SK-N-SH (cell line): ENCODE data around the gene GDPD5. TPM values are rescaled to one million over a fixed set of nuclear protein-coding genes. Genes with fewer than 3 reads are reported as not detected.

Source experiments
- CTCF ChIA-PET: fragments of 300-600, 350-600 bp; formaldehyde crosslinking; extraction: SDS; loops from one replicate; lab custom pipeline; 2021; lab: Yijun Ruan, JAX
- POLR2A ChIA-PET: fragments of 350-600 bp; sonication (Branson Sonifier 250); formaldehyde crosslinking; extraction: SDS; loops from one replicate; lab custom pipeline; 2020; ENCODE audit warnings: antibody characterized with exemption, inconsistent platforms; lab: Yijun Ruan, JAX
- DNase-seq: peaks from one replicate; pipeline ENCODE4 v3.0.0; 2012
- H2AFZ ChIP-seq: fragments of 200-600 bp; sonication (generic); 2 replicates; pipeline ENCODE4 v1.8.1; 2016; ENCODE audit warnings: antibody characterized with exemption, mild to moderate bottlenecking, low read depth
- H3F3A ChIP-seq: fragments of 200-600 bp; sonication (generic); replicated peaks from 2 replicates; pipeline ENCODE3; 2016; ENCODE audit warnings: antibody characterized with exemption, mild to moderate bottlenecking; ENCODE audit not compliant: insufficient read depth
- H3K27ac ChIP-seq, 2 experiments: fragments of 200-500 bp in 1 of 2; fragments of 200-600 bp in 1 of 2; sonication (Bioruptor generic) in 1 of 2; sonication (generic), shearing (Covaris generic) in 1 of 2; 2 replicates each; pipeline versions ENCODE4 v1.5.1 to v1.6.1; 2014 to 2016; ENCODE audit warnings: low read depth in 2 of 2, inconsistent platforms in 1 of 2, low read length in 1 of 2, mild to moderate bottlenecking in 1 of 2, mixed read lengths in 1 of 2
- H3K27me3 ChIP-seq: fragments of 200-600 bp; sonication (generic), shearing (Covaris generic); 2 replicates; pipeline ENCODE4 v1.6.1; 2016; ENCODE audit warnings: mixed run types; ENCODE audit not compliant: insufficient read depth
- H3K36me3 ChIP-seq, 2 experiments: fragments of 200-500 bp in 1 of 2; fragments of 200-600 bp in 1 of 2; sonication (Bioruptor generic) in 1 of 2; sonication (generic) in 1 of 2; replicated peaks in 1 of 2; 2 replicates each; pipeline versions ENCODE3 to v1.5.1; 2014 to 2016; ENCODE audit warnings: low read length in 1 of 2, mild to moderate bottlenecking in 1 of 2; ENCODE audit not compliant: insufficient read depth in 2 of 2, control insufficient read depth in 1 of 2
- H3K4me1 ChIP-seq, 2 experiments: fragments of 200-500 bp in 1 of 2; fragments of 200-600 bp in 1 of 2; sonication (Bioruptor generic) in 1 of 2; sonication (generic), shearing (Covaris generic) in 1 of 2; 2 replicates each; pipeline versions ENCODE4 v1.5.1 to v1.6.1; 2014 to 2016; ENCODE audit warnings: low read depth in 1 of 2, low read length in 1 of 2, mixed run types in 1 of 2; ENCODE audit not compliant: insufficient read depth in 2 of 2, control insufficient read depth in 1 of 2
- H3K4me2 ChIP-seq: fragments of 200-600 bp; sonication (generic), shearing (Covaris generic); 2 replicates; pipeline ENCODE4 v1.6.1; 2017; ENCODE audit warnings: mixed run types
- H3K4me3 ChIP-seq, 2 experiments: fragments of 200-500 bp in 1 of 2; fragments of 200-600 bp in 1 of 2; sonication (Bioruptor generic) in 1 of 2; sonication (generic), shearing (Covaris generic) in 1 of 2; 2 replicates each; pipeline versions ENCODE4 v1.5.1 to v1.8.1; 2014 to 2016; ENCODE audit warnings: low read depth in 2 of 2, inconsistent platforms in 1 of 2, low read length in 1 of 2, mild to moderate bottlenecking in 1 of 2, mixed read lengths in 1 of 2, moderate library complexity in 1 of 2
- H3K79me2 ChIP-seq: fragments of 200-600 bp; sonication (generic); 2 replicates; pipeline ENCODE4 v1.8.1; 2017; ENCODE audit warnings: mild to moderate bottlenecking; ENCODE audit not compliant: insufficient read depth
- H3K9ac ChIP-seq: fragments of 200-600 bp; sonication (generic); 2 replicates; pipeline ENCODE4 v1.6.1; 2017; ENCODE audit warnings: mixed run types
- H3K9me2 ChIP-seq: fragments of 200-600 bp; sonication (generic); 2 replicates; pipeline ENCODE4 v1.6.1; 2017; ENCODE audit warnings: mixed run types
- H3K9me3 ChIP-seq: fragments of 200-600 bp; sonication (generic); 2 replicates; pipeline ENCODE4 v1.6.1; 2017; ENCODE audit warnings: mixed run types, mild to moderate bottlenecking, moderate library complexity
- H4K20me1 ChIP-seq: fragments of 200-600 bp; sonication (generic); 2 replicates; pipeline ENCODE4 v1.6.1; 2017; ENCODE audit warnings: mild to moderate bottlenecking, mixed run types; ENCODE audit not compliant: insufficient read depth
- CHD2 ChIP-seq: fragments of 150-350 bp; IDR thresholded peaks from 2 replicates; pipeline ENCODE4 v1.6.1; 2018; ENCODE audit warnings: low read length; ENCODE audit not compliant: partially characterized antibody
- EZH2phosphoT487 ChIP-seq: fragments of 200-600 bp; sonication (generic); IDR thresholded peaks from 2 replicates; pipeline ENCODE4 v1.6.1; 2017; ENCODE audit warnings: low read depth, mixed run types, mild to moderate bottlenecking, antibody characterized with exemption, moderate library complexity, borderline replicate concordance
- FOSL2 ChIP-seq: IDR thresholded peaks from 2 replicates; pipeline ENCODE4 v1.4.0; 2012; ENCODE audit warnings: low read depth, mild to moderate bottlenecking, moderate library complexity, borderline replicate concordance
- FOXJ3 ChIP-seq: sonication (generic); formaldehyde crosslinking; IDR thresholded peaks from 2 replicates; pipeline ENCODE4 v1.5.1; 2020; ENCODE audit warnings: mild to moderate bottlenecking, missing genetic modification reagents
- GATA2 ChIP-seq: sonication (generic); formaldehyde crosslinking; IDR thresholded peaks from 2 replicates; pipeline ENCODE4 v1.5.0; 2020; ENCODE audit warnings: mild to moderate bottlenecking, missing genetic modification reagents
- MXI1 ChIP-seq: IDR thresholded peaks from 2 replicates; pipeline ENCODE4 v1.6.1; 2012; ENCODE audit warnings: mild to moderate bottlenecking, low read depth, low read length, improper control_type of control experiment
- NFIC ChIP-seq: IDR thresholded peaks from 2 replicates; pipeline ENCODE4 v1.4.0; 2012; ENCODE audit warnings: borderline replicate concordance
- RAD21 ChIP-seq: IDR thresholded peaks from 2 replicates; pipeline ENCODE4 v1.6.1; 2012; ENCODE audit warnings: mild to moderate bottlenecking, low read length
- RCOR1 ChIP-seq: fragments of 150-350 bp; IDR thresholded peaks from 2 replicates; pipeline ENCODE4 v1.6.1; 2017; ENCODE audit warnings: antibody characterized with exemption, low read length
- RXRA ChIP-seq: IDR thresholded peaks from 2 replicates; pipeline ENCODE4 v1.4.0; 2012; ENCODE audit warnings: low read depth, mild to moderate bottlenecking, borderline replicate concordance
- SIN3A ChIP-seq: IDR thresholded peaks from 2 replicates; pipeline ENCODE4 v1.6.1; 2012; ENCODE audit warnings: low read depth, mild to moderate bottlenecking, low read length, moderate library complexity, borderline replicate concordance
- TAF1 ChIP-seq: IDR thresholded peaks from 2 replicates; pipeline ENCODE4 v1.6.1; 2012; ENCODE audit warnings: low read depth, mild to moderate bottlenecking, low read length, moderate library complexity, borderline replicate concordance
- TCF12 ChIP-seq: IDR thresholded peaks from 2 replicates; pipeline ENCODE4 v1.4.0; 2012
- TEAD4 ChIP-seq: IDR thresholded peaks from 2 replicates; pipeline ENCODE4 v1.4.0; 2012; ENCODE audit warnings: mild to moderate bottlenecking, borderline replicate concordance; ENCODE audit not compliant: insufficient read depth
- YY1 ChIP-seq: IDR thresholded peaks from 2 replicates; pipeline ENCODE4 v1.4.0; 2012; ENCODE audit warnings: low read depth, mild to moderate bottlenecking
- WGBS: methylation state at CpG from one replicate; pipeline ENCODE4 v1.1.6; 2017; ENCODE audit warnings: low lambda C conversion rate; 5-methylcytosine and 5-hydroxymethylcytosine counted together
- polyA plus RNA-seq, 3 experiments: library from polyadenylated mRNA; depleted of rRNA; stranded (reverse); fragments of >200 nt; gene quantifications; 2 replicates each; pipeline ENCODE4 v1.2.3, GENCODE V29; 2012
- TF ChIP-seq, protein P1 (sequence below): IDR thresholded peaks from 2 replicates; pipeline ENCODE4 v1.4.0; 2012; ENCODE audit warnings: low read depth
- TF ChIP-seq, protein P2 (sequence below): IDR thresholded peaks from 2 replicates; pipeline ENCODE4 v1.4.0; 2012; ENCODE audit warnings: low read depth, borderline replicate concordance
- TF ChIP-seq, protein P3 (sequence below): fragments of 150-350 bp; IDR thresholded peaks from 2 replicates; pipeline ENCODE4 v1.6.1; 2017; ENCODE audit warnings: antibody characterized with exemption, low read length, low read depth, borderline replicate concordance
- TF ChIP-seq, protein P4 (sequence below): fragments of 200-600 bp; sonication (generic); IDR thresholded peaks from 2 replicates; pipeline ENCODE4 v1.6.1; 2017; ENCODE audit warnings: antibody characterized with exemption, mild to moderate bottlenecking, moderate library complexity

GDPD5 gene
- polyA plus RNA-seq, 1 of the 3 experiments (the other 2 are of a cell fraction) = 2.2 TPM

DNA sequence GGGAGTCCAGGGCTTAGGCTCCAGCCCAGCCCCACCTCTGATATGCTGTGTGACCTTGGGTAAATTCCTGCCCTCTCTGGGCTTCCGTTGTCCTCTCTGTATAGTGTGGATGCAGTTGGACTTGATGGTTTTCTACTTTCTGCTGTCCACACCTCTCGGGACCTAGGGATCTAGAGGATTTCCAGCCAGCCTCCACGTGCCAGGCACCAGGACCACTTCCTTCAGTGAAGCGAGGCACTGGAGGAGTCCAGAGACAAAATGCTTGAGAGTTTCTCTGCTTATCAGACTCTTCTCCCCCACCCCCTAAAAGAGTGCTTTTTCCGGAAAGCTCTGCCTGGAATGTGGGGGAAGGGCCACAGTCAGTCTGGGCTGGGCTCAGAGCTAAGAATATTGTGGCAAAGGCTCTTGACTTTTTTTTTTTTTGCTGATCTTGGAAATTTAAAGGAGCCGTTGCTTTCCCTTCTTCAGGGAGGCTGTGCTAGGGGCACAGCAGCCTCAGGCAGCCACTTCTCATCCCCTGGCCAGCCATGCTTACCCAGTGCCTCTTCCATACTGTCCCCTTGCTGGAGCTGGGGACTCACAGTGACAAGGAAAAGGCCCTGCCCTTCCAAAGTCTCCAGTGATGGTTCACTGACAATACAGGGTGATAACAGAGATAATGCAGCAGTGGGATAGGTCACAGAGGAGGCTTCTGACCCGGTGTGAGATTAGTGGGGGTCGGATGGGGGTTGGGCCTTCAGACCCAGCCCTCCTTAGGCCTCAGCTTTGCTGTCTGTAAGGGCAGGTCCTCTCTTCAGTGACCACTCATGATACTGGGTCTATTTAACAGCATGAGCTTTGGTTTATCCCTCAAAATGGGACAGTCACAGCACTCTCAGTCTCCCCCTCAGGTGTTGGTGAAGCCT, 33.5 kb upstream of the GDPD5 start:
- peaks cover 4% of the 10 kb centered on the region; the same call in 1 of the 2 replicates for H4K20me1 ChIP-seq
- POLR2A ChIA-PET = interaction anchor here (4.2 kb wide), 1 partner anchor 16 kb away, joined by 21 read pairs; no protein-coding TSS in a partner anchor
- peaks cover 19% of the 10 kb centered on the region for H3F3A ChIP-seq
- no peaks in the 10 kb centered on the region for H3K27me3 ChIP-seq
- no peak for DNase-seq
- H3K4me1 ChIP-seq = peaks cover 40 to 63% of the 10 kb centered on the region in 2 experiments
- H2AFZ ChIP-seq = peak overlapping the region; percentile 72
- no peak for TF ChIP-seq RXRA
- TF ChIP-seq GATA2 (CRISPR knock-in tag) = no peak
- no peak for TF ChIP-seq TAF1
- TF ChIP-seq, protein P1, sequence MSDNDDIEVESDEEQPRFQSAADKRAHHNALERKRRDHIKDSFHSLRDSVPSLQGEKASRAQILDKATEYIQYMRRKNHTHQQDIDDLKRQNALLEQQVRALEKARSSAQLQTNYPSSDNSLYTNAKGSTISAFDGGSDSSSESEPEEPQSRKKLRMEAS = peak; percentile 22
- TF ChIP-seq TEAD4 = no peak
- TF ChIP-seq EZH2phosphoT487 = no peak
- TF ChIP-seq, protein P2, sequence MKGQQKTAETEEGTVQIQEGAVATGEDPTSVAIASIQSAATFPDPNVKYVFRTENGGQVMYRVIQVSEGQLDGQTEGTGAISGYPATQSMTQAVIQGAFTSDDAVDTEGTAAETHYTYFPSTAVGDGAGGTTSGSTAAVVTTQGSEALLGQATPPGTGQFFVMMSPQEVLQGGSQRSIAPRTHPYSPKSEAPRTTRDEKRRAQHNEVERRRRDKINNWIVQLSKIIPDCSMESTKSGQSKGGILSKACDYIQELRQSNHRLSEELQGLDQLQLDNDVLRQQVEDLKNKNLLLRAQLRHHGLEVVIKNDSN = no peak
- H3K9me3 ChIP-seq = no peaks in the 10 kb centered on the region
- H3K4me3 ChIP-seq = no peak overlapping the region
- no peaks in the 10 kb centered on the region for H3K9me2 ChIP-seq
- peak overlapping the region; percentile 20; the same call in 1 of the 2 replicates for H3K9ac ChIP-seq
- peaks cover 0 to 4% of the 10 kb centered on the region in 2 experiments for H3K36me3 ChIP-seq
- 75% methylated on average over 8 of the region's 8 CpGs for WGBS
- CTCF ChIA-PET = interaction anchor here (1.3 to 5.2 kb wide), 2 partner anchors 11 to 18 kb away, joined by 4 to 41 read pairs; no protein-coding TSS in a partner anchor
- H3K4me2 ChIP-seq = peak overlapping the region; percentile 36; the same call in 1 of the 2 replicates
- H3K79me2 ChIP-seq = peaks cover 21% of the 10 kb centered on the region
- H3K27ac ChIP-seq = peak overlapping the region; percentile 72 to 91

DNA sequence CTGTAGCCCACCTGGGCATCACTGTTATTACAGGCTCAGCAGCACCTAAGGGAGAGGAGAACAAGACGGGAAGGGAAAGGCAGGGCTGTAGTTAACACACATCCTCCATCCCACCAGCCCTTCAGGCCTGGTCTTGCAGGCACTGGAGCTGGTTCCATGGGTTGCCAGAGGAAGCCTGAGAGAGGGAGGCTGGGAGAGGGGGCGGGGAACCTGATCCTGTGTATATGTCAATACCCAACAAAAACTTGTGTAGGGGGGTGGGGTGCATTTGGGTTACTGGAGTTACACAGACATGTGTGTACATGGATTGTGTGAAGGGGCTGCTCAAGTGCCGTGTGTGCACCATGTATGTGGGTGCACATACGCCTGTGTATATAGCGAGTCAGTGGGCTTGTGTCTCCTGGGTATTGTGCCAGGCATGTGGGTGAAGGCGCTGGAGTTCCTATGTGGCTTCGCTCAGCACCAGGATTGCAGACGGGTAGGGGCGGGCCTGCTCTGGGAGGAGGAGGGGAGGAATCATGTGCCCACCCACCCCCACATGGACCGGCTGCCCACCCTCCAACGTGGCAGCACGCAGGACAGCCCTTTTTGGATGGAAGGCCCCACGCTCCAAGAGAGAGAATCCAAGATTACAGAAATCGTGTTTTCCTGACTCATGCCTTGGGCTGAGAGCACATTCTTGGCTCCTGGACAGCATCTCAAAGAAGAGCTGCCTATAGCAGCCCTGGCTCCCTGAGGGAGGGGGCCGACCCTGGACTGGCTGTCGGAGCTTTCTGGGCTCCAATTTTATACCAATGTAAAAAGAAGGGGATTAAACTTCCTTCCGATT, 32.1 kb upstream of the GDPD5 start:
- H3K9ac ChIP-seq = no peak overlapping the region; the same call in 1 of the 2 replicates
- peak overlapping the region; percentile 50; the same call in 1 of the 2 replicates for H2AFZ ChIP-seq
- H3K4me1 ChIP-seq = peaks cover 40 to 63% of the 10 kb centered on the region in 2 experiments
- WGBS = 52% methylated on average over 12 of the region's 17 CpGs
- H3K27ac ChIP-seq = peak overlapping the region; percentile 72 to 91
- no peak overlapping the region for H3K4me3 ChIP-seq
- no peaks in the 10 kb centered on the region for H3K9me3 ChIP-seq
- no peak for DNase-seq
- H3K27me3 ChIP-seq = no peaks in the 10 kb centered on the region
- H3K9me2 ChIP-seq = no peaks in the 10 kb centered on the region
- peaks cover 16% of the 10 kb centered on the region for H3F3A ChIP-seq
- H3K4me2 ChIP-seq = peak overlapping the region; percentile 36; the same call in 1 of the 2 replicates
- no peaks in the 10 kb centered on the region for H3K36me3 ChIP-seq
- CTCF ChIA-PET = interaction anchor here (1.6 to 5.2 kb wide), 2 partner anchors 11 to 19 kb away, joined by 4 to 41 read pairs; no protein-coding TSS in a partner anchor
- H3K79me2 ChIP-seq = peaks cover 8% of the 10 kb centered on the region
- POLR2A ChIA-PET = no interaction called here
- H4K20me1 ChIP-seq = no peaks in the 10 kb centered on the region
- TF ChIP-seq, protein P3, sequence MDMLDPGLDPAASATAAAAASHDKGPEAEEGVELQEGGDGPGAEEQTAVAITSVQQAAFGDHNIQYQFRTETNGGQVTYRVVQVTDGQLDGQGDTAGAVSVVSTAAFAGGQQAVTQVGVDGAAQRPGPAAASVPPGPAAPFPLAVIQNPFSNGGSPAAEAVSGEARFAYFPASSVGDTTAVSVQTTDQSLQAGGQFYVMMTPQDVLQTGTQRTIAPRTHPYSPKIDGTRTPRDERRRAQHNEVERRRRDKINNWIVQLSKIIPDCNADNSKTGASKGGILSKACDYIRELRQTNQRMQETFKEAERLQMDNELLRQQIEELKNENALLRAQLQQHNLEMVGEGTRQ = no peak
- TF ChIP-seq RCOR1 (no peak), MXI1 (no peak), RAD21 (no peak), SIN3A (peak; percentile 60; the same call in 1 of the 2 replicates), CHD2 (no peak), TCF12 (peak; percentile 68; the same call in 1 of the 2 replicates), FOSL2 (peak; percentile 80; the same call in 1 of the 2 replicates), NFIC (peak; percentile 86), YY1 (no peak), FOXJ3 (CRISPR knock-in tag) (no peak)
- TF ChIP-seq, protein P4, sequence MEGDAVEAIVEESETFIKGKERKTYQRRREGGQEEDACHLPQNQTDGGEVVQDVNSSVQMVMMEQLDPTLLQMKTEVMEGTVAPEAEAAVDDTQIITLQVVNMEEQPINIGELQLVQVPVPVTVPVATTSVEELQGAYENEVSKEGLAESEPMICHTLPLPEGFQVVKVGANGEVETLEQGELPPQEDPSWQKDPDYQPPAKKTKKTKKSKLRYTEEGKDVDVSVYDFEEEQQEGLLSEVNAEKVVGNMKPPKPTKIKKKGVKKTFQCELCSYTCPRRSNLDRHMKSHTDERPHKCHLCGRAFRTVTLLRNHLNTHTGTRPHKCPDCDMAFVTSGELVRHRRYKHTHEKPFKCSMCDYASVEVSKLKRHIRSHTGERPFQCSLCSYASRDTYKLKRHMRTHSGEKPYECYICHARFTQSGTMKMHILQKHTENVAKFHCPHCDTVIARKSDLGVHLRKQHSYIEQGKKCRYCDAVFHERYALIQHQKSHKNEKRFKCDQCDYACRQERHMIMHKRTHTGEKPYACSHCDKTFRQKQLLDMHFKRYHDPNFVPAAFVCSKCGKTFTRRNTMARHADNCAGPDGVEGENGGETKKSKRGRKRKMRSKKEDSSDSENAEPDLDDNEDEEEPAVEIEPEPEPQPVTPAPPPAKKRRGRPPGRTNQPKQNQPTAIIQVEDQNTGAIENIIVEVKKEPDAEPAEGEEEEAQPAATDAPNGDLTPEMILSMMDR = no peak
- TF ChIP-seq, protein P1 = peak; percentile 80
